Measurements from ENCODE around the gene CTRL.

The CTRL gene

GRCh38 chr16:67964477-67965131 lies 32.9 kb upstream of the CTRL start:
- TF ChIP-seq, protein P1, sequence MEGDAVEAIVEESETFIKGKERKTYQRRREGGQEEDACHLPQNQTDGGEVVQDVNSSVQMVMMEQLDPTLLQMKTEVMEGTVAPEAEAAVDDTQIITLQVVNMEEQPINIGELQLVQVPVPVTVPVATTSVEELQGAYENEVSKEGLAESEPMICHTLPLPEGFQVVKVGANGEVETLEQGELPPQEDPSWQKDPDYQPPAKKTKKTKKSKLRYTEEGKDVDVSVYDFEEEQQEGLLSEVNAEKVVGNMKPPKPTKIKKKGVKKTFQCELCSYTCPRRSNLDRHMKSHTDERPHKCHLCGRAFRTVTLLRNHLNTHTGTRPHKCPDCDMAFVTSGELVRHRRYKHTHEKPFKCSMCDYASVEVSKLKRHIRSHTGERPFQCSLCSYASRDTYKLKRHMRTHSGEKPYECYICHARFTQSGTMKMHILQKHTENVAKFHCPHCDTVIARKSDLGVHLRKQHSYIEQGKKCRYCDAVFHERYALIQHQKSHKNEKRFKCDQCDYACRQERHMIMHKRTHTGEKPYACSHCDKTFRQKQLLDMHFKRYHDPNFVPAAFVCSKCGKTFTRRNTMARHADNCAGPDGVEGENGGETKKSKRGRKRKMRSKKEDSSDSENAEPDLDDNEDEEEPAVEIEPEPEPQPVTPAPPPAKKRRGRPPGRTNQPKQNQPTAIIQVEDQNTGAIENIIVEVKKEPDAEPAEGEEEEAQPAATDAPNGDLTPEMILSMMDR (IDR thresholded peaks at IDR 0.05): no peak

- TF ChIP-seq, protein P1 (IDR thresholded peaks at IDR 0.05): no peak
These were observed 32.1 kb upstream of the CTRL start for GRCh38 chr16:67963662-67964321.

DNA sequence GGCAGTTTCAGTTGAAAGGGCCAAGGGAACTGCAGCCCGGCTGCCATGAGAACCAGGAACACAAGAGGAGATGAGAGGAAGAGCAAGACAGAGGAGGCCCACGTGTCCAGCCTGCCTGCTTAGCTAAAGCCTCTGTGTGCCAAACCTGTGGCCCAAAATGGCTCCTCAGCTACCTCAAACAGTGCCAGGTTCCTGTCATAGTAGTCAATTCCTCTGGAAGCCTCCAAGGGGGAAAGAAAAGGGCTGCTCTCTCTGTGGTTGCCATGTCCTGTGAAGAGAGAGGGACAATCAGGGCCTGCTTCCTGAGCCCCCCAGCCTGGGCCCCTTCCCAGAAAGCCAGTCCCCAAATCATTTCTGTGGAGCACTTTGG lies 31.6 kb upstream of the CTRL start:
- TF ChIP-seq, protein P1 (IDR thresholded peaks at IDR 0.05): no peak

DNA sequence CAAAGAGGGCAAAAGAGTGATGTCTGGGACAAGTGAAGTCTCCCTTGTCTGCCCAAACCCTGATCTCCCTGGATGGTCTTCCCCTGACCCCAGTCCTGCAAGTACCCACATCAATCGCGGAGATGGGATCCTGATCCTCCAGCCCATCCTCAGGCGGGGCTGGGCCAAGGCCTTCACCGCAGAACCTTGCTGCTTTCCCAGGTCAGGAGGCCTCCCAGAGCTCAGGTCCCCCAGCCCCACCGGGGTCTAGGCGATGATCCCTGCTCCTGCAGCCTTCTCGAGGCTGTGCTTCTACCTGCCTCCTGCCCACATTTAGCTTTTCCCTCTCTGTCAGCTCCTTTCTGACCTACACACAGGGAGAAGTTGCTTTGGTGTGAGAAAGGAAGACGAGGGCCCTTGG lies 30.5 kb upstream of the CTRL start:
- TF ChIP-seq, protein P1 (IDR thresholded peaks at IDR 0.05): no peak

DNA sequence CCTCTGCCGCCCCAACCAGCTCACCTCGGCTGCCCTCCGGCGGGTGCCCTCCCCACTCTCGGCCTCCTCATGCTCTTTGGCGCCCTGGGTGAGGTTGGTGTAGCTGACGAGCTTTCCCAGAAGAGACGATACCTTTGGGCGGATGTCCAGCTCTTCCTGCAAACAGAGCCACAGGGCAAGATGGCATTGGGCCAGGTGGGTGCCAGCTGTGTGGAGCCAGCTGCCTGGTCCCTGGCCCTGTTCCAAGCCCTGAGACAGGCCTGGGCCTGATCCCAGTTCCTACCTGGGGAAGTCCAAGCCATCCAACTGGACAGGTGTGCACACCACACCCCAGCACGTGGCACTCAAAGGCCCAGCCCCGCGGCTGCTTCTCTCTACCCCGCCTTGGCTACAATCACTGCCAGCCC lies 29.9 kb upstream of the CTRL start:
- TF ChIP-seq, protein P1 (IDR thresholded peaks at IDR 0.05): no peak

- TF ChIP-seq, protein P1 (IDR thresholded peaks at IDR 0.05): no peak
These were observed 28.1 kb upstream of the CTRL start for GRCh38 chr16:67959536-67960329.

DNA sequence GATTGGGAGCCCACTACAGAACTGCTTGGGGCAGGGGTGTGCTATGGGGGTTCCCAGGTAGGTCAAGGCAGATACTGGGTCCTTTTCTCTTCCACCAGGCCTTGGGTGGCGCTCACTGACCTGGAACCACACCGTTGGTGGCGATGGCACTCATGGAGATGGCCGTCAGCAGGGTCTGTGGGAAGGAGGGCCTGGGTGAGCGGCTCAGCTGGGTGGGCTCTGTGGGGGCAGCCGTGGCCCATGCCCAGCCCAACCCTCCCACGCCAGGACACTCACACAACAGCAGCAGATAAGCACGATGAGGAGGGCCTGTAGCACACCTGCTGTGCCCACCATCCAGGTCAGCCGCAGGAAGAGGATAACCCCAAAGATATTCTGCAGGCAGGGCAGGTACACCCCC lies 26.0 kb upstream of the CTRL start:
- TF ChIP-seq, protein P1 (IDR thresholded peaks at IDR 0.05): no peak

Data from LNCAP (cell line).